GM19240 (cell line): ENCODE data around the gene AADACL3.
"Not testable (repeated sequence)": the region's sequence is repeated elsewhere in the genome, so short reads cannot be mapped to it uniquely, and the experiment has no call there.

Experiments
- DNase-seq: peaks from one replicate; pipeline ENCODE4 v3.0.0; 2011; ENCODE audit warnings: low spot score; ENCODE audit not compliant: insufficient read length

AADACL3 gene

GRCh38 chr1:12715896-12716437 is at the start of gene AADACL3:
AADACL3 (plus strand) TSS chr1:12716110; CDS start chr1:12716177, 67 bp downstream.
- DNase-seq = no peak

GRCh38 chr1:12666141-12666735 is 49.7 kb upstream of the AADACL3 start:
- DNase-seq = no peak

GRCh38 chr1:12669529-12670068 is 46.3 kb upstream of the AADACL3 start:
- DNase-seq = no peak

- DNase-seq = no peak
These were observed 41.6 kb upstream of the AADACL3 start for GRCh38 chr1:12674358-12674757.

GRCh38 chr1:12676122-12676521 is 39.8 kb upstream of the AADACL3 start:
- not testable (repeated sequence) for DNase-seq

GRCh38 chr1:12677565-12677964 is 38.3 kb upstream of the AADACL3 start:
- no peak for DNase-seq

- DNase-seq = no peak
These were observed 37.6 kb upstream of the AADACL3 start for GRCh38 chr1:12678350-12678749.

- no peak for DNase-seq
These were observed 37.1 kb upstream of the AADACL3 start for GRCh38 chr1:12678820-12679219.

GRCh38 chr1:12690156-12690555 is 25.8 kb upstream of the AADACL3 start:
- DNase-seq = no peak

- DNase-seq = no peak
These were observed 22.7 kb upstream of the AADACL3 start for GRCh38 chr1:12692967-12693782.

GRCh38 chr1:12696658-12697057 is 19.3 kb upstream of the AADACL3 start:
- DNase-seq = no peak

- no peak for DNase-seq
These were observed 18.5 kb upstream of the AADACL3 start for GRCh38 chr1:12697397-12697796.

GRCh38 chr1:12703821-12704451 is 12.0 kb upstream of the AADACL3 start:
- DNase-seq = no peak

GRCh38 chr1:12706061-12706460 is 9.8 kb upstream of the AADACL3 start:
- no peak for DNase-seq

GRCh38 chr1:12708396-12709090 is 7.4 kb upstream of the AADACL3 start:
- DNase-seq = no peak

- DNase-seq = no peak
These were observed 6.8 kb upstream of the AADACL3 start for GRCh38 chr1:12709091-12709491.

- no peak for DNase-seq
These were observed 6.2 kb upstream of the AADACL3 start for GRCh38 chr1:12709696-12710095.

- DNase-seq = no peak
These were observed 4.4 kb upstream of the AADACL3 start for GRCh38 chr1:12711536-12711935.

GRCh38 chr1:12712076-12712475 is 3.8 kb upstream of the AADACL3 start:
- no peak for DNase-seq

GRCh38 chr1:12712929-12713328 is 3.0 kb upstream of the AADACL3 start:
- no peak for DNase-seq

GRCh38 chr1:12713651-12714050 is 2.3 kb upstream of the AADACL3 start:
- DNase-seq = not testable (repeated sequence)
